K562 treated with DMSO at 1 percent for 4 hours (cell line): ENCODE data around the gene ARID3B. TPM values are rescaled to one million over a fixed set of nuclear protein-coding genes. Genes with fewer than 3 reads are reported as not detected.

Source experiments
- total RNA-seq: library from RNA; unstranded; fragments of 300-600 nt; gene quantifications from 2 replicates; pipeline ENCODE4 v1.2.3, GENCODE V29; 2022; ENCODE audit not compliant: insufficient read depth

ARID3B gene
- 26.6 and 31.8 TPM in 2 replicates for total RNA-seq

DNA sequence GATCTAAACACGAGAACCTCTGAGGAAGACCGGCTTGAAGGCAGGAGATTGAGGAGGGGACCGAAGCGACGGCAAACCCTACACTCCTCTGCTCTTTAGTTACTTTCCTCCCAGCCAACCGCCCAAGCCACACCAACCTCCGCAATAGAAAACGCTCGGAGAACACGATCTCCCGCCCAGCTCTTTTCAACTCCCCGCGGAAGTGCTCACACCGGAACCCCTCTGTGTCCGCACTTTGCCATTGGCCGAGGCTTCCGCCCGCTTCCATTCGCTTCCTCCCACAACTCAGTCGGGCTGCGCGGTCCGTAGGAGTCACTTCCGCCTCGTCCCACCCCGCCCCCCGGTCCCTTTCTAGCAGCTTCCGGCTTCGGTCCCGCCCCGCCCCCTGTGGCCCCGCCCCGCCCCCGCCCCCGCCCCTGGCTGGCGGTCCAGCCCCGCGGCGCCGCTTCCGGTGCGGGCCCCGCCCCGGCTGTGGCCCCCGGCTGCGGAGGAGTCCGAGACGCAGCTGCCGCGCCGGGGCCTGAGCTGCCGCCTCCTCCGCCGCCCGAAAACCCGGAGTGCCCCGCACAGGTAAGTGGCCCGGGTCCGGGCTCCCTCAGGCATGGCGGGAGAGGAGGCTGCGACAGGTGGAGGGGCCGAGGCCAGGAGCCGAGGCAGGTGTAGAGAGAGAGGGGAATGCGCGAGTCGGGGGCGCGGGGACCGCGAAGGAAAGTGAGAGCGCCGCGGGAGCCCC is at the start of gene ARID3B:
Gene ARID3B (plus strand): TSS at position 460 of the 733 bp plus-strand sequence. CDS start 2,717 bp downstream, outside the sequence.

GRCh38 chr15:74615508-74616365 is 74.7 kb downstream of the ARID3B start, which contains the start of gene CLK3:
CLK3 (plus strand) TSS chr15:74615836; CDS start chr15:74619197, 3,361 bp downstream.

Other genes with a start within 250 kb of the ARID3B start
- gene CYP11A1, start 173.6 kb upstream of the ARID3B start, total RNA-seq, result not detected in 2 replicates
- gene SEMA7A, start 107.3 kb upstream of the ARID3B start, total RNA-seq, result 17.8 and 22.8 TPM in 2 replicates
- gene UBL7, start 80.1 kb upstream of the ARID3B start, total RNA-seq, result 50.7 and 59.5 TPM in 2 replicates
- 91.1 and 98.4 TPM in 2 replicates for gene CLK3, start 74.6 kb downstream of the ARID3B start, total RNA-seq
- gene EDC3, start 154.8 kb downstream of the ARID3B start, total RNA-seq, result 35.2 and 35.8 TPM in 2 replicates
- gene CYP1A1, start 184.3 kb downstream of the ARID3B start, total RNA-seq, result not detected in 2 replicates
- not detected in 2 replicates for gene CYP1A2, start 207.6 kb downstream of the ARID3B start, total RNA-seq
- gene CSK, start 240.9 kb downstream of the ARID3B start, total RNA-seq, result 53.9 and 57.3 TPM in 2 replicates